ENCODE measurements around the gene POU6F2.

DNA sequence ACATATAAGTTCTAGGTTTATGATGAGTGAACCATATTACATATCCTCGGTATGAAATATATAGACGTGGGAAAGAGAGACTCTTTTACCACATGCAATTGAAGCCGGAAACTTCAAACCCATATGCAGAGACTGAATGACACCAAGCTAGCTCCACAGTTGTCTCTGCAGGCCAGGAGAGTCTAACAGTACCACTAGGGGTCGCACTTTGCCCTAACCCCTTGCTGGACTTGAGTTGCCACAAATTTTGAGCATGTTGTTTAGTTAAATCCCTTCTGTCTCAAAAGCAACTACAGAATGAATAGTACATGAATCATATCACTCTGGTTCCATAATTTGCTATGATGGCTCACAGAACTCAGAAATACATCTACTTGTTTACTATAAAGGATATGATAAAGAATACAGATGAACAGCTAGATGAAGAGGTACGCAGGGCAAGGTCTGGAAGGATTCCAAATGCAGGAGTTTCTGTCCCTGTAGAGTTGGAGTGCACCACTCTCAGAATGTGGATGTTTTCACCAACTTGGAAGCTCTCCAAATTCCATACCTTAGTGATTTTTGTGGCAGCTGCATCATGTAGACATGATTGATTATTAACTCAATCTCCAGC, 476.1 kb downstream of the POU6F2 start:
- TF ChIP-seq, protein P1, sequence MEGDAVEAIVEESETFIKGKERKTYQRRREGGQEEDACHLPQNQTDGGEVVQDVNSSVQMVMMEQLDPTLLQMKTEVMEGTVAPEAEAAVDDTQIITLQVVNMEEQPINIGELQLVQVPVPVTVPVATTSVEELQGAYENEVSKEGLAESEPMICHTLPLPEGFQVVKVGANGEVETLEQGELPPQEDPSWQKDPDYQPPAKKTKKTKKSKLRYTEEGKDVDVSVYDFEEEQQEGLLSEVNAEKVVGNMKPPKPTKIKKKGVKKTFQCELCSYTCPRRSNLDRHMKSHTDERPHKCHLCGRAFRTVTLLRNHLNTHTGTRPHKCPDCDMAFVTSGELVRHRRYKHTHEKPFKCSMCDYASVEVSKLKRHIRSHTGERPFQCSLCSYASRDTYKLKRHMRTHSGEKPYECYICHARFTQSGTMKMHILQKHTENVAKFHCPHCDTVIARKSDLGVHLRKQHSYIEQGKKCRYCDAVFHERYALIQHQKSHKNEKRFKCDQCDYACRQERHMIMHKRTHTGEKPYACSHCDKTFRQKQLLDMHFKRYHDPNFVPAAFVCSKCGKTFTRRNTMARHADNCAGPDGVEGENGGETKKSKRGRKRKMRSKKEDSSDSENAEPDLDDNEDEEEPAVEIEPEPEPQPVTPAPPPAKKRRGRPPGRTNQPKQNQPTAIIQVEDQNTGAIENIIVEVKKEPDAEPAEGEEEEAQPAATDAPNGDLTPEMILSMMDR (IDR thresholded peaks at IDR 0.05): peak; percentile 38 to 56 (median 50)
- no peak for TF ChIP-seq POLR2A (IDR thresholded peaks at IDR 0.05)

Data from body of pancreas (tissue), 4 donors.